MG63 (cell line): ENCODE measurements around the gene ZNG1B. TPM values are rescaled to one million over a fixed set of nuclear protein-coding genes. Genes with fewer than 3 reads are reported as not detected.
"Not testable (repeated sequence)": the region's sequence is repeated elsewhere in the genome, so short reads cannot be mapped to it uniquely, and the experiment has no call there.

Experiments used
- DNase-seq: peaks from one replicate; pipeline ENCODE4 v3.0.0-alpha.2; 2020
- H3K27me3 ChIP-seq: fragments of 250-450 bp; sonication (Bioruptor Pico); 2 replicates; pipeline ENCODE4 v1.5.1; 2020; ENCODE audit warnings: mild to moderate bottlenecking, moderate library complexity
- H3K36me3 ChIP-seq: fragments of 250-450 bp; sonication (Bioruptor Pico); 2 replicates; pipeline ENCODE4 v1.5.1; 2020; ENCODE audit warnings: mild to moderate bottlenecking, moderate library complexity
- H3K4me3 ChIP-seq: fragments of 250-450 bp; sonication (Bioruptor Pico); 2 replicates; pipeline ENCODE4 v1.5.1; 2020; ENCODE audit warnings: mild to moderate bottlenecking, moderate library complexity
- H3K9me3 ChIP-seq: fragments of 250-450 bp; sonication (Bioruptor Pico); 2 replicates; pipeline ENCODE4 v1.5.1; 2020; ENCODE audit warnings: mild to moderate bottlenecking, moderate library complexity
- total RNA-seq: library from RNA; depleted of rRNA; stranded (reverse); fragments of >200 nt; shearing (Covaris generic); gene quantifications from 2 replicates; pipeline ENCODE4 v1.2.3, GENCODE V29; 2014; ENCODE audit warnings: low replicate concordance; rRNA removed

ZNG1B gene
- 12.9 and 16.3 TPM in 2 replicates for total RNA-seq

GRCh38 chr2:113437508-113438465 lies at the start of gene ZNG1B:
Gene ZNG1B (plus strand): TSS chr2:113437691. CDS start chr2:113437869, 178 bp downstream.
- H3K27me3 ChIP-seq, H3K9me3 ChIP-seq, H3K36me3 ChIP-seq: not testable (repeated sequence)
- H3K4me3 ChIP-seq = peak within 1 kb of the TSS; percentile 51
- DNase-seq = peak; percentile 78

- Histone ChIP-seq H3K27me3 (no peaks in the 10 kb centered on the region), H3K4me3 (peak overlapping the region; percentile 25), H3K36me3 (no peaks in the 10 kb centered on the region), H3K9me3 (no peaks in the 10 kb centered on the region)
- DNase-seq = peak; percentile 32
Observed at GRCh38 chr2:113390124-113390849, 47.2 kb upstream of the ZNG1B start.

- no peaks in the 10 kb centered on the region for H3K27me3 ChIP-seq
- no peak overlapping the region for H3K4me3 ChIP-seq
- H3K9me3 ChIP-seq = no peaks in the 10 kb centered on the region
- DNase-seq = no peak
- no peaks in the 10 kb centered on the region for H3K36me3 ChIP-seq
Observed at GRCh38 chr2:113391073-113391472, 46.4 kb upstream of the ZNG1B start.

GRCh38 chr2:113406114-113406513 lies 31.4 kb upstream of the ZNG1B start:
- no peaks in the 10 kb centered on the region for H3K27me3 ChIP-seq
- no peaks in the 10 kb centered on the region for H3K9me3 ChIP-seq
- H3K36me3 ChIP-seq = no peaks in the 10 kb centered on the region
- no peak overlapping the region for H3K4me3 ChIP-seq
- DNase-seq = no peak

- peak; percentile 1 for DNase-seq
- Histone ChIP-seq H3K4me3 (no peak overlapping the region), H3K27me3 (no peaks in the 10 kb centered on the region), H3K36me3 (no peaks in the 10 kb centered on the region), H3K9me3 (no peaks in the 10 kb centered on the region)
Observed at GRCh38 chr2:113407446-113408099, 29.9 kb upstream of the ZNG1B start.

- not testable (repeated sequence) for DNase-seq, H3K27me3 ChIP-seq, H3K9me3 ChIP-seq, H3K36me3 ChIP-seq, H3K4me3 ChIP-seq
Observed at GRCh38 chr2:113411725-113412352, 25.7 kb upstream of the ZNG1B start.

GRCh38 chr2:113412774-113413173 lies 24.7 kb upstream of the ZNG1B start:
- H3K4me3 ChIP-seq, DNase-seq, H3K27me3 ChIP-seq, H3K9me3 ChIP-seq, H3K36me3 ChIP-seq: not testable (repeated sequence)

GRCh38 chr2:113431773-113432172 lies 5.7 kb upstream of the ZNG1B start:
- not testable (repeated sequence) for H3K36me3 ChIP-seq, DNase-seq, H3K9me3 ChIP-seq, H3K27me3 ChIP-seq, H3K4me3 ChIP-seq

- H3K27me3 ChIP-seq, H3K9me3 ChIP-seq, H3K4me3 ChIP-seq, DNase-seq, H3K36me3 ChIP-seq: not testable (repeated sequence)
Observed at GRCh38 chr2:113433468-113433867, 4.0 kb upstream of the ZNG1B start.

GRCh38 chr2:113465770-113466169 lies 28.3 kb downstream of the ZNG1B start:
- not testable (repeated sequence) for H3K4me3 ChIP-seq, H3K27me3 ChIP-seq, H3K9me3 ChIP-seq, H3K36me3 ChIP-seq
- peak; percentile 27 for DNase-seq

- DNase-seq, H3K27me3 ChIP-seq, H3K4me3 ChIP-seq, H3K9me3 ChIP-seq, H3K36me3 ChIP-seq: not testable (repeated sequence)
Observed at GRCh38 chr2:113476688-113477368, 39.3 kb downstream of the ZNG1B start.

GRCh38 chr2:113496527-113496926 lies 59.0 kb downstream of the ZNG1B start:
- not testable (repeated sequence) for H3K36me3 ChIP-seq, H3K4me3 ChIP-seq, H3K9me3 ChIP-seq

GRCh38 chr2:113498365-113498764 lies 60.9 kb downstream of the ZNG1B start, which contains the start of gene FOXD4L1:
Gene FOXD4L1 (plus strand): TSS chr2:113498665. CDS start chr2:113499257, 592 bp downstream.
- H3K9me3 ChIP-seq, H3K36me3 ChIP-seq, DNase-seq, H3K4me3 ChIP-seq: not testable (repeated sequence)
- peaks cover 19% of the 10 kb centered on the region for H3K27me3 ChIP-seq

More at GRCh38 chr2:113496527-113496926, 59.0 kb downstream of the ZNG1B start:
- not testable (repeated sequence) for DNase-seq, H3K27me3 ChIP-seq

- H3K27me3 ChIP-seq = peaks cover 28% of the 10 kb centered on the region
- not testable (repeated sequence) for DNase-seq, H3K36me3 ChIP-seq, H3K9me3 ChIP-seq, H3K4me3 ChIP-seq
Observed at GRCh38 chr2:113499019-113499885, 61.8 kb downstream of the ZNG1B start.
